Tibial nerve (tissue), 3 donors: Measurements from ENCODE around the gene ARHGAP23.

ENCODE experiments used
- POLR2A ChIP-seq, 2 donors: fragments of 450-650 bp; IDR thresholded peaks; one replicate each; pipeline ENCODE4 v1.6.1; 2017; ENCODE audit warnings: antibody characterized with exemption in 2 of 2, mild to moderate bottlenecking in 2 of 2, moderate library complexity in 2 of 2
- TF ChIP-seq, protein P1 (sequence below), 5 experiments: fragments of 200-600 bp in 3 of 5; fragments of 450-650 bp in 2 of 5; sonication (generic) in 3 of 5; IDR thresholded peaks; one replicate each; pipeline ENCODE4 v1.5.1; 2016 to 2019; ENCODE audit warnings: antibody characterized with exemption in 5 of 5, mild to moderate bottlenecking in 3 of 5, moderate library complexity in 2 of 5

- TF ChIP-seq POLR2A (IDR thresholded peaks at IDR 0.05) = no peak
- TF ChIP-seq, protein P1, sequence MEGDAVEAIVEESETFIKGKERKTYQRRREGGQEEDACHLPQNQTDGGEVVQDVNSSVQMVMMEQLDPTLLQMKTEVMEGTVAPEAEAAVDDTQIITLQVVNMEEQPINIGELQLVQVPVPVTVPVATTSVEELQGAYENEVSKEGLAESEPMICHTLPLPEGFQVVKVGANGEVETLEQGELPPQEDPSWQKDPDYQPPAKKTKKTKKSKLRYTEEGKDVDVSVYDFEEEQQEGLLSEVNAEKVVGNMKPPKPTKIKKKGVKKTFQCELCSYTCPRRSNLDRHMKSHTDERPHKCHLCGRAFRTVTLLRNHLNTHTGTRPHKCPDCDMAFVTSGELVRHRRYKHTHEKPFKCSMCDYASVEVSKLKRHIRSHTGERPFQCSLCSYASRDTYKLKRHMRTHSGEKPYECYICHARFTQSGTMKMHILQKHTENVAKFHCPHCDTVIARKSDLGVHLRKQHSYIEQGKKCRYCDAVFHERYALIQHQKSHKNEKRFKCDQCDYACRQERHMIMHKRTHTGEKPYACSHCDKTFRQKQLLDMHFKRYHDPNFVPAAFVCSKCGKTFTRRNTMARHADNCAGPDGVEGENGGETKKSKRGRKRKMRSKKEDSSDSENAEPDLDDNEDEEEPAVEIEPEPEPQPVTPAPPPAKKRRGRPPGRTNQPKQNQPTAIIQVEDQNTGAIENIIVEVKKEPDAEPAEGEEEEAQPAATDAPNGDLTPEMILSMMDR (IDR thresholded peaks at IDR 0.05) = no peak
Measured at GRCh38 chr17:38509772-38510420, 81.6 kb downstream of the ARHGAP23 start.
